HepG2 (cell line): Measurements from ENCODE around the gene SH2D3A. TPM values are rescaled to one million over a fixed set of nuclear protein-coding genes. Genes with fewer than 3 reads are reported as not detected.
A peak's percentile ranks its signal among the peaks of the same experiment; 100 is the strongest.

Experiments
- AHR ChIP-seq: IDR thresholded peaks from 2 replicates; pipeline ENCODE4 v1.6.1; 2018; ENCODE audit warnings: missing genetic modification reagents, missing compliant biosample characterization
- ATAD3A ChIP-seq: sonication (generic); formaldehyde crosslinking; IDR thresholded peaks from 2 replicates; pipeline ENCODE4 v1.4.0; 2020; ENCODE audit warnings: missing genetic modification reagents
- BORCS8-MEF2B ChIP-seq: sonication (generic); formaldehyde crosslinking; IDR thresholded peaks from 2 replicates; pipeline ENCODE4 v1.8.0; 2022; ENCODE audit warnings: mild to moderate bottlenecking, missing genetic modification reagents
- CHD2 ChIP-seq: IDR thresholded peaks from 2 replicates; pipeline ENCODE4 v1.6.1; 2011; ENCODE audit warnings: low read depth, low read length, improper control_type of control experiment
- ETV5 ChIP-seq: IDR thresholded peaks from 2 replicates; pipeline ENCODE4 v1.6.1; 2018; ENCODE audit warnings: missing biosample characterization, missing genetic modification reagents, inconsistent platforms, borderline replicate concordance
- ISL2 ChIP-seq: sonication (generic); formaldehyde crosslinking; IDR thresholded peaks from 2 replicates; pipeline ENCODE4 v1.5.0; 2020; ENCODE audit warnings: missing genetic modification reagents
- KDM5B ChIP-seq: sonication (generic); formaldehyde crosslinking; IDR thresholded peaks from 2 replicates; pipeline ENCODE4 v1.4.0; 2020; ENCODE audit warnings: missing genetic modification reagents, mild to moderate bottlenecking, borderline replicate concordance
- NFRKB ChIP-seq: fragments of 450-650 bp; IDR thresholded peaks from 2 replicates; pipeline ENCODE4 v1.6.1; 2017
- RBM22 ChIP-seq: fragments of 200-400 bp; formaldehyde crosslinking; optimal IDR thresholded peaks from 2 replicates; pipeline ENCODE3; 2017; ENCODE audit warnings: mild to moderate bottlenecking, low read length, moderate library complexity
- SNRNP70 ChIP-seq: fragments of 200-400 bp; formaldehyde crosslinking; IDR thresholded peaks from 2 replicates; pipeline ENCODE4 v1.6.1; 2017; ENCODE audit warnings: mild to moderate bottlenecking, low read depth, low read length, moderate library complexity
- SOX5 ChIP-seq: IDR thresholded peaks from 2 replicates; pipeline ENCODE4 v1.6.1; 2016; ENCODE audit warnings: borderline replicate concordance
- TAF1 ChIP-seq: sonication (generic); formaldehyde crosslinking; IDR thresholded peaks from 2 replicates; pipeline ENCODE4 v1.4.0; 2020; ENCODE audit warnings: missing genetic modification reagents
- TARDBP ChIP-seq: sonication (generic); formaldehyde crosslinking; IDR thresholded peaks from 2 replicates; pipeline ENCODE4 v1.8.0; 2022; ENCODE audit warnings: mild to moderate bottlenecking, missing genetic modification reagents
- TEAD3 ChIP-seq: optimal IDR thresholded peaks from 2 replicates; pipeline ENCODE3; 2016; ENCODE audit warnings: borderline replicate concordance
- TGIF2 ChIP-seq: IDR thresholded peaks from 2 replicates; pipeline ENCODE4 v1.6.1; 2016; ENCODE audit warnings: control low read depth, missing compliant biosample characterization
- ZBTB44 ChIP-seq: sonication (generic); formaldehyde crosslinking; IDR thresholded peaks from 2 replicates; pipeline ENCODE4 v1.4.0; 2020; ENCODE audit warnings: missing genetic modification reagents
- ZNF281 ChIP-seq: sonication (generic); formaldehyde crosslinking; IDR thresholded peaks from 2 replicates; pipeline ENCODE4 v1.4.0; 2020; ENCODE audit warnings: missing genetic modification reagents, borderline replicate concordance
- ZNF414 ChIP-seq: sonication (generic); formaldehyde crosslinking; IDR thresholded peaks from 2 replicates; pipeline ENCODE4 v1.5.0; 2020; ENCODE audit warnings: missing genetic modification reagents
- ZNF772 ChIP-seq: sonication (generic); formaldehyde crosslinking; IDR thresholded peaks from 2 replicates; pipeline ENCODE4 v1.5.0; 2020; ENCODE audit warnings: mild to moderate bottlenecking, missing genetic modification reagents
- ZNF777 ChIP-seq: sonication (generic); formaldehyde crosslinking; IDR thresholded peaks from 2 replicates; pipeline ENCODE4 v1.4.0; 2020; ENCODE audit warnings: missing genetic modification reagents
- ZNF792 ChIP-seq: IDR thresholded peaks from 2 replicates; pipeline ENCODE4 v1.6.1; 2016
- polyA plus RNA-seq, 8 experiments: library from polyadenylated mRNA; depleted of rRNA in 3 of 8; stranded (reverse) in 7 of 8; unstranded in 1 of 8; fragments of >200 nt; fragmentation: Illumina TruSeq in 4 of 8; extraction: Trizol in 4 of 8; gene quantifications; 2 replicates each; pipeline versions ENCODE4 v1.2.1 to v1.2.3, GENCODE V29; 2011 to 2016; ENCODE audit warnings: low read depth in 4 of 8, missing spikeins in 1 of 8, mixed read lengths in 1 of 8; ENCODE audit not compliant: insufficient read depth in 1 of 8
- total RNA-seq, 5 experiments: library from RNA; depleted of rRNA; stranded (reverse); fragments of >200 nt; fragmentation: Illumina TruSeq; extraction: Trizol; gene quantifications; 2 replicates each; pipeline ENCODE4 v1.2.3, GENCODE V29; 2016; ENCODE audit warnings: low read depth in 1 of 5
- TF ChIP-seq, protein P1 (sequence below): sonication (generic); formaldehyde crosslinking; IDR thresholded peaks from 2 replicates; pipeline ENCODE4 v1.8.1; 2022; ENCODE audit warnings: low read depth, mild to moderate bottlenecking, missing genetic modification reagents

Gene SH2D3A
- total and polyA plus RNA-seq, 2 of the 13 experiments (the other 11 are each of a cell fraction or from before 2014, with no cell fraction given) = 1.0 to 2.2 TPM

- TF ChIP-seq TEAD3 (CRISPR knock-in tag) (peak; percentile 51), TAF1 (CRISPR knock-in tag) (peak; percentile 79), ZNF414 (CRISPR knock-in tag) (peak; percentile 76), CHD2 (no peak), TGIF2 (CRISPR knock-in tag) (peak; percentile 86), ZNF792 (CRISPR knock-in tag) (no peak), SOX5 (CRISPR knock-in tag) (0 out of 2 replicates have a peak, but pooled peaks have one; percentile 28), KDM5B (CRISPR knock-in tag) (peak; percentile 64), NFRKB (no peak), BORCS8-MEF2B (CRISPR knock-in tag) (peak; percentile 41; the same call in 1 of the 2 replicates), ZNF772 (CRISPR knock-in tag) (peak; percentile 70; the same call in 1 of the 2 replicates), ZNF777 (CRISPR knock-in tag) (no peak), ISL2 (no peak), AHR (CRISPR knock-in tag) (peak; percentile 89; the same call in 1 of the 2 replicates), RBM22 (peak; percentile 81), ZNF281 (CRISPR knock-in tag) (0 out of 2 replicates have a peak, but pooled peaks have one; percentile 11), TARDBP (CRISPR knock-in tag) (peak; percentile 74; the same call in 1 of the 2 replicates), SNRNP70 (no peak), ETV5 (CRISPR knock-in tag) (no peak), ATAD3A (CRISPR knock-in tag) (no peak), ZBTB44 (CRISPR knock-in tag) (no peak)
- TF ChIP-seq, protein P1, sequence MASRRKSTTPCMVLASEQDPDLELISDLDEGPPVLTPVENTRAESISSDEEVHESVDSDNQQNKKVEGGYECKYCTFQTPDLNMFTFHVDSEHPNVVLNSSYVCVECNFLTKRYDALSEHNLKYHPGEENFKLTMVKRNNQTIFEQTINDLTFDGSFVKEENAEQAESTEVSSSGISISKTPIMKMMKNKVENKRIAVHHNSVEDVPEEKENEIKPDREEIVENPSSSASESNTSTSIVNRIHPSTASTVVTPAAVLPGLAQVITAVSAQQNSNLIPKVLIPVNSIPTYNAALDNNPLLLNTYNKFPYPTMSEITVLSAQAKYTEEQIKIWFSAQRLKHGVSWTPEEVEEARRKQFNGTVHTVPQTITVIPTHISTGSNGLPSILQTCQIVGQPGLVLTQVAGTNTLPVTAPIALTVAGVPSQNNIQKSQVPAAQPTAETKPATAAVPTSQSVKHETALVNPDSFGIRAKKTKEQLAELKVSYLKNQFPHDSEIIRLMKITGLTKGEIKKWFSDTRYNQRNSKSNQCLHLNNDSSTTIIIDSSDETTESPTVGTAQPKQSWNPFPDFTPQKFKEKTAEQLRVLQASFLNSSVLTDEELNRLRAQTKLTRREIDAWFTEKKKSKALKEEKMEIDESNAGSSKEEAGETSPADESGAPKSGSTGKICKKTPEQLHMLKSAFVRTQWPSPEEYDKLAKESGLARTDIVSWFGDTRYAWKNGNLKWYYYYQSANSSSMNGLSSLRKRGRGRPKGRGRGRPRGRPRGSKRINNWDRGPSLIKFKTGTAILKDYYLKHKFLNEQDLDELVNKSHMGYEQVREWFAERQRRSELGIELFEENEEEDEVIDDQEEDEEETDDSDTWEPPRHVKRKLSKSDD (CRISPR knock-in tag) = 0 out of 2 replicates have a peak, but pooled peaks have one; percentile 13
These were observed 48.3 kb downstream of the SH2D3A start (continued) for GRCh38 chr19:6718741-6719539.
